GM12801 (cell line): ENCODE results near the gene PEX11G.

Source experiments
- CTCF ChIP-seq: IDR thresholded peaks from one replicate; pipeline ENCODE4 v1.5.1; 2011; ENCODE audit warnings: control low read depth; ENCODE audit not compliant: insufficient read length; ENCODE audit errors: extremely low read depth

The PEX11G gene

GRCh38 chr19:7468840-7469239 lies 20.0 kb downstream of the PEX11G start:
- TF ChIP-seq CTCF = no peak

- TF ChIP-seq CTCF = no peak
Measured at GRCh38 chr19:7467009-7467989, 21.5 kb downstream of the PEX11G start.

GRCh38 chr19:7463575-7463974 lies 25.3 kb downstream of the PEX11G start:
- TF ChIP-seq CTCF = no peak

DNA sequence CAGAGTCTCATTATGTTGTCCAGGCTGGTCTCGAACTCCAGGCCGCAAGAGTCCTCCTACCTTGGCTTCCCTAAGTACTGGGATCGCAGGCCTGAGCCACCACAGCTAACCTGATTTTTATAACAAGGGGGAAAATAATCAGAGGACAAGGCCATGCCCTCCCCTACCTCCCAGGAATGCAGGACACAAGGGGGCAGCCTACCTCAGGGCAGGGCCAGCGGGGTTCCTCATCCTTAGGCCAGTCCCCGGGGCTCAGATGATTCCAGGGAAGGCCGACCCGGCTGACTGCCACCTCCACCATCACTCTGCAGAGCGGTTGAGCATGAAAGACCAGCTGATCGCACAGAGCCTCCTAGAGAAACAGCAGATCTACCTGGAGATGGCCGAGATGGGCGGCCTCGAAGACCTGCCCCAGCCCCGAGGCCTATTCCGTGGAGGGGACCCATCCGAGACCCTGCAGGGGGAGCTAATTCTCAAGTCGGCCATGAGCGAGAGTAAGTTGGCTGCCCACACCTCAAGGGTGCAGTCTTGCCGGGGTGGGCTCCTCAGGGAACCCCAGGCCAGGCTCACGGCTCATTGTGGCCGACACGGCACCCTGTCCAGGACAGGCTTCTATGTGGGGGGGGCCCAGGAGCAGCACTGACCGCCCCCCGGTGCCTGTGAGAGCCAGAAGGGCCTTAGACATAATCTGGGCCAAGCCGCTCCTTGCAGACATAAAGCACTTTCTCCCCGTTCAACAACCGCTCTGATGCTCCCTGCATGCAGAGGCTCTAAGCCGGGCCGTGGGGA lies 26.8 kb downstream of the PEX11G start:
- TF ChIP-seq CTCF = no peak

- no peak for TF ChIP-seq CTCF
Measured at GRCh38 chr19:7460562-7460966, 28.3 kb downstream of the PEX11G start.

DNA sequence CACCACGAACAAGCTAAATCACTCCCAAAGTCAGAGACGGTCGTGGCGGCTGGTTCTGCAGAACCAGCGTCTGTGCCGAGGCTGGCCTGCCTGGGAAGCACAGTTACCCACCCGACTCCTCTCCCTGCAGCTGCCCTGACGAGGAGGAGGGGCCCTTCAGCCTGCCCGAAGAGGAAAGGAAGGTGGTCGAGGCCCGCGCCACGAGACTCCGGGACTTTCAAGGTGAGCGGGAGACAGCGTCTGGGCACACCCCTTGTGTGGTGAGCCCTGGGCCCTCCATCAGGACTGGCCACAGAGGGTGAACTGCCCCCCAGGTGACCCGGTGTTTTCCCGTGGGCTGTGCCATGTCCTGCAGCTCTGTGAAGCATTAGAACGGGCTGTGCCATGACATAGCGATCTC lies 29.1 kb downstream of the PEX11G start:
- no peak for TF ChIP-seq CTCF

GRCh38 chr19:7458675-7459074 lies 30.2 kb downstream of the PEX11G start:
- TF ChIP-seq CTCF = no peak
